GM12878 (cell line): ENCODE results near the gene RGS12.

Source experiments
- CREB1 ChIP-seq: IDR thresholded peaks from 2 replicates; pipeline ENCODE4 v1.6.1; 2012; ENCODE audit warnings: low read depth, mild to moderate bottlenecking, inconsistent platforms
- CTCF ChIP-seq, 3 experiments: IDR thresholded peaks in 2 of 3; conservative IDR thresholded peaks in 1 of 3; 2 replicates each; pipeline ENCODE4 v1.5.1; 2011; ENCODE audit warnings: low read depth in 3 of 3, low read length in 3 of 3, mild to moderate bottlenecking in 3 of 3, control low read depth in 2 of 3, moderate library complexity in 2 of 3, inconsistent platforms in 1 of 3, mixed read lengths in 1 of 3; ENCODE audit not compliant: control insufficient read depth in 2 of 3, insufficient read depth in 1 of 3; ENCODE audit errors: extremely low read depth in 1 of 3
- EZH2 ChIP-seq: IDR thresholded peaks from 2 replicates; pipeline ENCODE4 v1.6.1; 2012; ENCODE audit warnings: low read depth, mild to moderate bottlenecking, control low read depth, inconsistent platforms, low read length, borderline replicate concordance; ENCODE audit not compliant: control insufficient read depth
- POLR2A ChIP-seq: IDR thresholded peaks from 2 replicates; pipeline ENCODE4 v1.6.1; 2011; ENCODE audit warnings: low read depth, mild to moderate bottlenecking, low read length
- RCOR1 ChIP-seq: conservative IDR thresholded peaks from 2 replicates; pipeline ENCODE4 v1.6.1; 2012; ENCODE audit warnings: low read depth, low read length, improper control_type of control experiment
- RELA ChIP-seq: fragments of 450-650 bp; IDR thresholded peaks from 2 replicates; pipeline ENCODE4 v1.8.0; 2014; ENCODE audit warnings: borderline replicate concordance; ENCODE audit not compliant: partially characterized antibody
- RFX5 ChIP-seq: IDR thresholded peaks from 2 replicates; pipeline ENCODE4 v1.6.1; 2011; ENCODE audit warnings: low read depth, low read length, improper control_type of control experiment
- SIN3A ChIP-seq: IDR thresholded peaks from 2 replicates; pipeline ENCODE4 v1.6.1; 2012; ENCODE audit warnings: low read depth, low read length, improper control_type of control experiment
- TAF1 ChIP-seq: IDR thresholded peaks from 2 replicates; pipeline ENCODE4 v1.6.1; 2011; ENCODE audit warnings: mild to moderate bottlenecking, low read depth, low read length, borderline replicate concordance
- TBL1XR1 ChIP-seq: IDR thresholded peaks from 2 replicates; pipeline ENCODE4 v1.6.1; 2012; ENCODE audit warnings: low read depth, low read length, improper control_type of control experiment
- TCF7 ChIP-seq: IDR thresholded peaks from 2 replicates; pipeline ENCODE4 v1.6.1; 2014; ENCODE audit warnings: antibody characterized with exemption, borderline replicate concordance
- TF ChIP-seq, protein P1 (sequence below): IDR thresholded peaks from 2 replicates; pipeline ENCODE4 v1.6.1; 2012; ENCODE audit warnings: low read depth, low read length, improper control_type of control experiment

DNA sequence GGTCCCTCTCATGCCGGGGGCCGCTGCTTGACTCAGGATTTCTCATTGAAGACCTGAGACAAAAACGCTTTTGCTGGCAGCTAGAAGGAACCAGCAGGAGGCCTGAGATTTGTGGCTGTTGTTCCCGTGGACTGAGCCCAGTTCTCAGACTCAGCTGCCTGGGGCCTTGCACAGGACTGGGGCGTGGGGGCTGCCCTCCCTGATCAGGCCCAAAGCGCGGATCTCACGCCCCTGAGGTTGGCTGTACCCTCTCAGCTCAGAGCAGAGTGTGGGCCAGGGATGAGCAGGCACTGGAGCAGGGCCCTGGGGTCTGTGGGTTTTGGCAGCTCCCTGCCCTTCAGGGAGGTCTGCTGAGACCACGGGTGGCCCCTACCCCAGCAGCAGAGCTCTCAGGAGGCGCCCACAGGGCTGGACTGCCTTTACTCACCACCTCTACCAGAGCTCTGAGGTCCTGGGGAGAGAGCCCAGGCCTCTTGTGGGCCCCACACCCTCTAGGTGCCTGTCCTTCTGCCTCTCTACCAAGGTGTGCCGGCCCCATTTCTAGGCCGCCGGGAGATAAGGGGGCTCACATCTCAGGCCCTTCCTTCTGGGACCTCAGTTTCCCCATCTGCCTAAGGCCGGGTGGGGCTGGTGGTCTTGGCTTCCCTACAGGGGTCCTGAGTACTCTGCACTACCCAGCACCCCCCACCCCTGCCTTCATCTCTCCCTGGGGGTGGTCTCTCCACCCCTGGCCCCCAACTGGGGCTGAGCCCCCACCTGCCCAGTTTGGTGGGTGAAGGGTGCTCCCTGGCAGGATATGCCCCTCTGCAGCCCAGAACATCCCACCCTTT is 38.3 kb upstream of the RGS12 start:
- no peak for TF ChIP-seq CTCF (IDR thresholded peaks at IDR 0.05 in 2 of 3, conservative IDR thresholded peaks at IDR 0.05 in 1 of 3; ENCODE audit: control insufficient read depth in 2 of 3, extremely low read depth in 1 of 3, insufficient read depth in 1 of 3, low read depth in 3 of 3, low read length in 3 of 3)
- no peak for TF ChIP-seq TCF7
- TF ChIP-seq RFX5: no peak
- TF ChIP-seq, protein P1, sequence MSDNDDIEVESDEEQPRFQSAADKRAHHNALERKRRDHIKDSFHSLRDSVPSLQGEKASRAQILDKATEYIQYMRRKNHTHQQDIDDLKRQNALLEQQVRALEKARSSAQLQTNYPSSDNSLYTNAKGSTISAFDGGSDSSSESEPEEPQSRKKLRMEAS: no peak
- TF ChIP-seq TBL1XR1: no peak
- TF ChIP-seq POLR2A: no peak
- TF ChIP-seq EZH2: no peak
- no peak for TF ChIP-seq SIN3A
- no peak for TF ChIP-seq RELA
- TF ChIP-seq TAF1: no peak
- TF ChIP-seq RCOR1: no peak
- no peak for TF ChIP-seq CREB1
